HG03139 (cell line): Measurements from ENCODE around the gene HSD17B12.
"Not testable (repeated sequence)": the region's sequence is repeated elsewhere in the genome, so short reads cannot be mapped to it uniquely, and the experiment has no call there.

ENCODE experiments used
- ATAC-seq: cut with Tn5 transposase; IDR thresholded peaks from one replicate; pipeline ENCODE4 v1.9.1; 2021; ENCODE audit not compliant: unreplicated experiment

Gene HSD17B12

DNA sequence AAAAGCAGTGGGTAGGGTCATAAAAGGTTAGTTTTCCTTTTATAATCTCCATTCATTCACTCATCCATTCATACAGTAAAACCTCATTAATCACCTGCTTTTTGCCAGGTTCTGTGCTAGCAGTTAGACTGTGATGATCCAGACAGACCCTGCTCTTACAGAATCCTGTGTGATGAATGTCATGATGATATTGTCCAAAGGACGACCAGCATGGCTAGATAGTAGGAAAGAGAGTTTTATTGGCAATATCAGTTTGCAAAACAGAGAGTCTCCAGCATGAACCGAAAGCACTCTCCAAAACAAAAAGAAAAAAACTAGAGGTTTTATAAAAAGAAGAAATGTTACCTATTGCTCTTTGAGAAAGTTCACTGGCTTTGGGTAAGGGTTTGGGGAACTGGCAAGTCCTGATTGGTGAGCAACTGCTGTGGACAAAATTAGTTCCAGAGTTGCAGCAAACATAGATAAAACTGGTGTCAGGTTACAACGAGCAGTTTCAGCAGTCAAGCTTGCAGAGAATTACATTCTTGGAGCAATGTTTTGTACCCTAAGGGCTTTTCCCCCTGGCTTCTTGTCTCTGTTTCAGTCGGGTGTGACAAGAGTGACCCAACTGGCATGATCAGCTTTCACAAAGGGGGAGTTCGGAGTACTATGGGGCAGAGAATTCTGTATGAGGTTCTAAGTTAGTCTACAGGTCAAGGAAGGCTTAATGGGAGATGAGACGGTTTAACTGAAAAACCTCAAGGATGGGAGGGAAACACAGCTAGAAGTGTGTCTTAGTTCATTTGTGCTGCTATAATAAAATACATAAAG, 58.3 kb downstream of the HSD17B12 start:
- ATAC-seq, result no peak

DNA sequence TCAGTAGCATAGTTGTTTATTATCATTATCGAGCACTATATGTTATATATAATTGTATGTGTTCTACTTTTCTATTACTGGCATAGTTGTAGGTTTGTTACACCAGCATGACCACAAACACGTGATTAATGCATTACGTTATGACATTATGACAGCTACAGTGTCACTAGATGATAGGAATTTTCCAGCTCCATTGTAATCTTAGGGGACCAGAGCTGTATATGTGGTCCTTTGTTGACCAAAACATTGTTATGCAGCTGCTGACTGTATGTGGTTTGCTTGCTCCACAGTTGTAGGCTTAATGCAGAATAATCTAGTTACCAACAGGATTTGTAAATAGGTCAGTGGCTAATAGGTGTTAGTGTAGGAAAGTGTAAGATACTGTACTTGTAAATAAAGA, 66.1 kb downstream of the HSD17B12 start:
- ATAC-seq, result no peak

DNA sequence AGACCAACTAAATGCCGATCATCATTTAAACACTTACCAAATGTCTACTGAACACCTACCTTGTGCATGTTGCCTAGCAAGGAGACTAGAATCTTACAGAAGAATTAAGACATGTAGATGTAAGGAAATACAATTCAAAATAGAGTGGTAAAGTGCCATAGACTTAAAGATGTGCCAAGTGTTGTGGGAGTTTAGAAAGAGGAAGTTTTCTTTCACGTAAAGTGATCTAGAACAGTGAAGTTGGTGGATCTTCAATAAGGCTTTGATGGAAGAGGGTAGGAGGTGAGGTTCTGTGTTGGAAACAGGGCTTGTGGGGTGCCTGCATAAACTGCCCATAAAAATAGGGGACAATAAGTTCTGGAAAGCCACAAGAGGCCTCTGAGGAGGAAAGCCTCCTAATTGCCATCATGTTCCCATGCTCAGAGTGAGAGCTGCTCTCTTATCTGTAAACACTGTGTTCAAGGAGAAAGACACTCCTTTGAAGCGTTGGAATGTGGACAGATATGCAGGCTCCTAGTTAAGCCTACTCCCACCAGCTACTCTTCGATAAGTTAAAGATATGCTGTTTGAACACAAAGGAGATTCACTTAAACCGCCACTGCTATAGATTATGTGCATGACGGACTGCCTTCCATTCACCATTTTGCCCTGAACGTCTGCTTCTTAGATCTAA, 66.7 kb downstream of the HSD17B12 start:
- ATAC-seq, result no peak

DNA sequence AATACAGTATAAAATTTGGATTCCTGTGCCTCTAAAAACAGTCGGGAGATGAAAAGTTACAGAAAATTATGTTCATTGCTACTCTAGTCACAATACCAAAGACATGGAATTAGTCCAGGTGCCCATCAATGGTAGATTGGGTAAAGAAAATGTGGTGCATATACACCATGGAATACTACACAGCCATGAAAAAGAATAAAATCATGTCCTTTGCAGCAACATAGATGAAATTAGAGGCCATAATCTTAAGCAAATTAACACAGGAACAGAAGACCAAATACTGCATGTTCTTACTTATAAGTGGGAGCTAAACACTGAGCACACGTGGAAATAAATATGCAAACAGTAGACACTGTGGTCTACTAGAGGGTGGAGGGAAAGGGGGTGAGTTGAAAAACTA, 67.6 kb downstream of the HSD17B12 start:
- ATAC-seq, result no peak

DNA sequence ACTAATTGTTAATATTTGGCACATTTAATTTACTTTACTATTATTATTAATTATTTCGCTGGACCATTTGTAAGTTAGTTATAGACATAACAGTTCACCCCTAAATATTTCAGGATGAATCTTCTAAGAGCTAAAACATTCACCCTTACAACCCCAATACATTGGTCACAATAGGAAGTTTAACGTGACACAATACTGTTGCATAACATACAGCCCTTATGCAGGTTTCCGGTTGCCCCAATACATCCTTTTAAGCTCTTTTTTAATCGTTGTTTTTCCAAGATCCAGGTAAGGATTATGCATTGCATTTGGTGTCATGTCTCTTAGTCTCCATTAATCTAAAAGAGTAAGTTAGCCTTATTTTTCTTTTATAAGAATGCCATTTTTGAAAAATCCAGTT, 71.2 kb downstream of the HSD17B12 start:
- no peak for ATAC-seq

DNA sequence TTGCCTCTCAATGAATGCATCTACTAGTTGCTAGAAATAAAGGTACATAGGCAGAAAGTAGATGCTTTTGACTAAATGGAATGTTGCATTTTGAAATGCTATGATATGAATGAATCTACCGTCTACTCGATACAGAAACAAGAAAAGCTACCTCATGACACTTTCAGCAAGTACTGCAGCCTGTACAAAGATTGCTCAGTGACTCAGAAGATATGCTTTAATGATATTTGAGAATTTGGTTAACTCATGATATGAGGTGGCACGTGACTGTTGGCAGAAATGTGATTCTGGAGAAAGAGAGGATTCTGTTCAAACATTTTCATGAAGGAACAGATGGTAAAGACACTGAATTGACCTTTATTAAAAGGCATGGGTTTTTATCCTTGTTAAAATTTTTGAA, 76.0 kb downstream of the HSD17B12 start:
- no peak for ATAC-seq

DNA sequence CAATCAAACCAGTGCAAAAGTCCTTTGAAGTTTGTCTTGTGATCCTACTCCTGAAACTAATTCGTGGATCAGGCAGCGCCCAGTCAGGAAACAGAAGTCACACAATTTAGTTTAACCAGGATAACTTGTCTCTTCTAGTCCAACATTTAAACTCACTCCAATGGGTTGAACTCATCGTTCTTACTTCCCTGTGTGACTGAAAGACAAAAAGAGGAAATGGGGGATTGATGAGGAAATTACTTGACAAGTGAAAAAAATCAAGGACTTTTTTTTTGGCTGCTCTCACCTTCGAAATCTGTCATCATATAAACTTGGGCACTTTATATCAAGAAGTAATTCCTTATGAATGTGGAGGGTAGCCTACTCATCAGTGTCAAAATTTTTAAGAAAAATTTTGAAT, 78.4 kb downstream of the HSD17B12 start:
- ATAC-seq, result no peak

DNA sequence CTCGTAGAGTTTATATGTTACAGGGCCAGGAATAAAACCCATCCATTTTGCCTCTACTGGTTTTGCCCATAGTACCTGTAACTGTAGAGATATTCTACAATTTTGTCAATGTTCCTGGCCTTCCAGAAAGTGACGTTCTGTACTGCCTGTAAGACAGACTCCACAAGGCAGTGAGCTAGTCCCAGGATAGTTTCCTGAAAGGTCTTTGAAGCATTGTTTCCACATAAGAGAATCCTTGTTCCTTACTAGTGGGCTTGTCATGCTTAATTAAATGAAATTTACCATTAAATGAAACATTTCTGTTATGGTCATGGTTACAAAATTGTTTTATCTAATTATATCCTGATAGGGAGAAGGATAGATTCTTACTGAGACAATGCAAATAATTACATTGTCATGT, 80.4 kb downstream of the HSD17B12 start:
- ATAC-seq, result no peak

DNA sequence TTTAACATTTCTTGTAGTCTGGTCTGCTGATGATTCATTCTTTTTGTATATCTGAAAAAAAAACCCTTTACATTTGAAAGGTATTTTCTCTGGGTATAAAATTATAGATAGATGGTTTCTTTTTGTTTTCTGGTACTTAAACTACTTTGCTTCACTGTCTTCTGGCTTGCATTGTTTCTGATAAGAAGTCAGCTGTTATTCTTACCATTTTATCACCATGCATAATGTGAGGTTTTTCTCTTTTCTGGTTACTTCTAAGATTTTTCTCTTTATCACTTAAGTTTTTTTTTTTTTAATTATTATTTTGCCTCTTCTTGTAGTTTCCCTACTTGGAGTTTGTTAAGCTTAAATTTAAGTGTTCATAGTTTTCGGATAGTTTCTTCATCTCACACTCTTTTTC, 84.7 kb downstream of the HSD17B12 start:
- no peak for ATAC-seq

DNA sequence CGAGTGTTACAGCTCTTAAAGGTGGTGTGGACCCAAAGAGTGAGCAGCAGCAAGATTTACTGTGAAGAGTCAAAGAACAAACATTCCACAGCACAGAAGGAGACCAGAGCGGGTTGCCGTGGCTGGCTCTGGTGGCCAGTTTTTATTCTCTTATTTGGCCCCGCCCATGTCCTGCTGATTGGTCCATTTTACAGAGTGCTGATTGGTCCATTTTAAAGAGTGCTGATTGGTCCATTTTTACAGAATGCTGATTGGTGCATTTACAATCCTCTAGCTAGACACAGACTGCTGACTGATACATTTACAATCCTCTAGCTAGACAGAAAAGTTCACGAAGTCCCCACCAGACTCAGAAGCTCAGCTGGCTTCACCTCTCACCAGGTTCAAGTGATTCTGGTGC, 88.1 kb downstream of the HSD17B12 start:
- ATAC-seq, result not testable (repeated sequence)

DNA sequence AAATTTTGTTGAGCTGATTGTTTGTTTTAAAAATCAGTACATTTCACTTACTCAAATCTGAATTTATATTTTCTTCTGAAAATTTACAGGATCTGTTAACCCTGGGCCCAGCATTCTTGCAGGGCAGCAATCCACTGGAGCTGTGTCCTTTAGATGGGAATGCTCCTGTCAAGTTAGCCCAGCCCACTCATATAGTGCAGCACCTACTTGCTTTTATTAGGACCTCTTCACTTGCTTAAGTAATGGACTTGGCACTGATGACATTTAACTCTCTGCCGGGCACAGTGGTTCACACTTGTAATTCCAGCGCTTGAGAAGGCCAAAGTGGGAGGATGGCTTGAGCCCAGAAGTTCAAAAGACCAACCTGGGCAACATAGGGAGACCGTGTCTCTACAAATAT, 89.6 kb downstream of the HSD17B12 start:
- no peak for ATAC-seq

DNA sequence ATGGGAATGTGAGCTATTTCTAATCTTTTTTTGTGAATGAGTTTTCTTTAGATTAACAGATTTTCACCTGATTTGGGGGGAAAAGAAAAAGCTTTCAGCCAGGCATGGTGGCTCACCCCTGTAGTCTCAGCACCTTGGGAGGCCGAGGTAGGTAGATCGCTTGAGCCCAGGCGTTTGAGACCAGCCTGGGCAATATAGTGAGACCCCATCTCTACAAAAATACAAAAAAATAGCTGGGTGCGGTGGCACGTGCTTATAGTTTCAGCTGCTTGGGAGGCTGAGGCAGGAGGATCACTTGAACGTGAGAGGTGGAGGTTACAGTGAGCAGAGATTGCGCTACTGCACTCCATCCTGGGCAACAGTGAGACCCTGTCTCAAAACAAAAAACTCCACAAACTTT, 92.2 kb downstream of the HSD17B12 start:
- ATAC-seq, result no peak

DNA sequence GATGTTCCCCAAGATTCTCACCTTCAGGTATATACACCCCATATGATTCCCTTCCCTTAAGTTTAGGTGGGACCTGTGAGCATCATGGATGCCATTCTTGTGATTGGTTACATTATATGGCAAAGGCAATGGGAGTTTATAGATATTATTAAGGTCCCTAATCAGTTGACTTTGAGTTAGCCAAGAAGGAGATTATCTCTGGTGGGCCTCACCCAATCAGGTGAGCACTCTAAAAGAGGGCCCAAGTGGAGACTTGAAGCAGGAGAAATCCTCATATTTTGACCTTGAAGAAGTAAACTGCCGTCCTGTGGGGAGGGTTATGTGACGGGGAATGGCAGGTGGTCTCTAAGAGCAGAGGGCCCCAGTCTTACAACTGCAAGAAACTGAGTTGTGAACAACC, 94.2 kb downstream of the HSD17B12 start:
- ATAC-seq, result no peak

DNA sequence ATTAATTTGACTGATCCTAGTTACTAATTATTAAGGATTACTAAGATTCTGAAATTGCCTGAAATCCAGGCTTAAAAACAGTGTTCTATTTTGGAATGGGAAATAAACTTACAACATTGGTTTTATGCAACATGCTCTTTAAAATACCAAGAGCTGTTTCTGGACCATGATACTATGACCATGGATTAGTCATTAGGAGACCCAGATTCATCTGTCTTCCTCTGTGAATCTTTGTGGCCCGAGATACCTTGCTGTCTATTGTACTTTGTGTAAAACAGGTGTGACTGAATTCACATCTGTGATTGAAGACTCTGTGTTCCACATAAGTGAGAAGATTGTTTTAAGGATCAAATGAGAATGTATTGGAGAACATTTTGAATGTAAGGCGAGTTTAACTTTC, 98.8 kb downstream of the HSD17B12 start:
- no peak for ATAC-seq

DNA sequence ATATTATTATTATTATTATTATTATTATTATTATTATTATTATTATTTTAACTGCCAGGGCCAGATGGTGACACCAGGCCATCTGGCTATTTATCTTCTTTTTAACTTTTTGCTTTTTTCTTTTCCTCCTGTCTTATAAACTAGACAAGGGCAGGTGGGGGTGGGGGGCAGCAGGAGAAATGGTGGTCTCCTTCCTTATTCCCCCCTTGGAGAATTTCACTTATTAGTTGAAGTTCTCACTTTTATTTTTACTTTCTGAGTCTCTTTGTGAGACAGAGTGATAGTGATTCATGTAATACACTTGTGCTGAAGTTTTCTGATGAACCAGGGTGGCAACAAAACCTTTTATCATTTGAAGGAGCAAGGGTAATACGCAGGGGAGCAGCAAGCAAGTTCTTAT, 103.8 kb downstream of the HSD17B12 start:
- no peak for ATAC-seq

DNA sequence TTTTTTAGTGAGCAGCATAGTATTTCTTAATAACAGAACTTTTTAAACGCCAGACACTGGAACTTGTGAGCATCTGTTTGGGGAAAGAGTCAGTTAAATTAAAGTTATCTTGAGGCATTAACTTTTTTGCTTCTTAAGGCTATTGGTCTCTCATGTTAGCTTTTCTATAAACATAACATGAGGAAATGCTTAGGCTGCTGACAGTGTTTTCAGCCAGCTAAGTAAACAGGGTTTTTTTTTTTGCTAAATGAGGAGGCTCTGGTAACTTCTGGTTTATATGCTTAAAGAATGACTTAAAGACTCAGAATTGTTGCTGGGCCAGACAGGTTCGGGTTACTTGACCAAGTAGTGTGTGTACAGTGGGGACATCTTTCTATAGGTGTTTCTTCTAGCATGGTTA, 104.3 kb downstream of the HSD17B12 start:
- no peak for ATAC-seq

DNA sequence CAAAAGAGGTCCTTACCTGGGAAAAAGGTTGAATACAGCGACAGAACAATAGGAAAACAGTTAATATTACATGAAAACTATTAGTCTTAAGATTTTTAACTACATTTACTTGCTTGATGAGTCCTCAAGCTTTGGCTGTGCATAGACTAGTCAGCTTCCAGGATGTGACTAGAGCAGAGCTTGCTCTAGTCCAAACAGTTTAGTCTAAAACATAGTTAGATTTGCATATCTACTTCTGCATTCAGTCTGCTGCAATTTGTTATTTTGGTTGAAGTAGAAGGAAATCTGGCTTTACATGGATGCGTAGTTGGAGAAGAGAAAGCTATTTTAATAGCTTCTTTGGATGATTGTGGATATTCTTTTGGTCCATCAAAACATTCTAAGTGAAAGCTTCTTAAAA, 104.8 kb downstream of the HSD17B12 start:
- ATAC-seq, result no peak

DNA sequence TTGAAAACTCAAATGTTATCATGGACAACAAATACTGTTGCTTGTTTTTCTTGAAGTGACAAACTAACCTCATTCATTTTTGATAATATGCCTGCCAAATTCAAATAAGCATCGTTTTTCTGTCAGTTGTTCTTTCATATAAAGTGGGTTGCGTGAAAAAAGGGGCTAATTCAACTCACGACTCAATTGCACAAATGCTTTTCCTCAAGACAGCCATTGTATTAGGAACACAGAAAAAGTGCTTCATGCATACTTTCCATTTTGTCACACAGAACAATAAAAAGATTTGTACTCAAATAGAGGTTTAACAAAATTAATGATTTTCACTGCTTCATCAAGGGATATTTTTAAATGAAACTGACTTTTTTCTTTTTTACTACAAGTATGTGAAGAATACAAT, 105.5 kb downstream of the HSD17B12 start:
- no peak for ATAC-seq

DNA sequence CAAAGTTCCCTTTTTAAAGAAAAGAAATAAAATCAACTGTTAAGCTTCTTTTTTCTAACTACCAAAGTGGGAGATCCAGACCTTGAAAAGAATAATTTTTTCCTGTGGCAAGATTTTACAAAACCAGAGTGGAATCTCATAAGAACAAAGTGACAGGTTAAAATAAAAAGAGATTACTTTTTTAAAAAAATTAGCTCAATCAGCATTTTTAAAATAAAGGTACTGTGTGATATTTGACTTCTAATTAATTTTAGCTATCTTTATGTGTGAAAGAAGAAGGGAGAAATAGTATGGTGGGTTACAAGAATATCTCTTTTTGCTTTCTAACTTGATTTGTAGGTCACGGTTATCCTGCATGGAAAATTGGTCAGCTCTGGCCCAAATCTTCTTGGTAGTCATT, 107.3 kb downstream of the HSD17B12 start:
- no peak for ATAC-seq

DNA sequence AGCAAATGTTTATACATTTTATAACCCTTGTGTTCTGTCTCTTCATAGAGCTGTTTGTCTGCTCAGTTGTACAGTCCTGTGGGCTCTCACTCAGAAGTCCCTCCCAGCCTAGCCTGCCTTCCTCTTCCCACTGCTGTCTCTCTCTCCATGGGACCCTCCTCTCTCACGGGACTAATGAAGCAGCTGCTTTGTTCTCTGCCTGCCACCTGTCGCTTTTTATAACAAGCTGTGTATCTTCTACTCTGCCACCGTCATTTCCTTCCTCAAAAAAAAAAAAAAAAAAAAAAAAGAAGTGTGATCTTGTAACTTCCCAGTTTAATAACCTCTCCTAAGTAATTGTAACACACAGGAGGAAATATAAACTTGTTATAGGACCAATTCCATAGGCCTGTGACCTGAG, 107.9 kb downstream of the HSD17B12 start:
- no peak for ATAC-seq

DNA sequence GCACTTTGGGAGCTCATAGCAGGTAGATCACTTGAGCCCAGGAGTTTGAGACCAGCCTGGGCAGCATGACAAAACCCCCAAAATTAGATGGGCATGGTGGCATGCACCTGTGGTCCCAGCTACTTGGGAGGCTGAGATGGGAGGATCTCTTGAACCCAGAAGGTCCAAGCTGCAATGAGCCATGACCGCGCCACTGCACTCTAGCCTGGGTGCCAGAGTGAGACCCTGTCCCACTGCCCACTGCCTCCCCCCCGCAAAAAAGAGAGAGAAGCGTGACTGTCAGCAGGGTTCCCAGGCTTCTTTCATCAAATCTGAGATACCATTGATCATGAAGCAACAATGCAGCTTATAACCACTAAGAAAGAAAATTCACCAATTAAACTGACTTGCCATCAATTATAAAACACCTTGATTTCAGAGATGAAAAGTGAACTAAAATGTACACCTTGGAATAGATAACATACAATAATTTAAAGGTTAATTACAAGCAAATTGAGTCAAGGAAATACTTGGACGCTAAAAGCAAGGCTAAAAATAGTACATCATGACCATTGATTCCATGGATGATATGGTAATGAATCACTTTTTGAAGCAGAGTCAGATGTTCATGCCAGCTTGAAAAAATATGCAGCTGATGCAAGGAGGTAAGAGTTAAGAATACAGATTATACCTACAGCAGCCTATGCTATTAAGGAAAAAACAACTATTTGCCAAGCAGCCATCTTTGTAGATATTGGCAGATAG, 109.3 kb downstream of the HSD17B12 start:
- no peak for ATAC-seq

DNA sequence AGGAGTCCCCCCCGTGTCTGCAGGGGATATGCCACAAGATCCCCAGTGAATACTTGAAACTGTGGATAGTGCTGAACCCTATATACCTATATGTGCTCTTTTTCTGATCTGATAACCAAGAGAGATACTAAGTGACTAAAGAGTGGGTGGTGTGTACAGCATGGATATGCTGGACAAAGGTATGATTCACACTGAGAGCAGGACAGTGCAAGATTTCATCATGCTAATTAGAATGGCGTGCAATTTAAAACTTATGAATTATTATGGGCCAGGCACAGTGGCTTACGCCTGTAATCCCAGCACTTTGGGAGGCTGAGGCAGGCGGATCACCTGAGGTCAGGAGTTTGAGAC, 109.9 kb downstream of the HSD17B12 start:
- ATAC-seq, result no peak
